GM20431 (cell line): ENCODE results near the gene PAQR8.
"Not testable (repeated sequence)": the region's sequence is repeated elsewhere in the genome, so short reads cannot be mapped to it uniquely, and the experiment has no call there.

Experiments
- in situ Hi-C: fragments of 300-500 bp; cut with MseI, MboI; formaldehyde crosslinking; loops from one replicate; pipeline ENCODE4 v1.15.0; 2020; ENCODE audit warnings: low sequenced_read_pairs; ENCODE audit not compliant: unreplicated experiment

Gene PAQR8

GRCh38 chr6:52375780-52376556 lies 14.0 kb downstream of the PAQR8 start:
- in situ Hi-C loops, result no loop called here

GRCh38 chr6:52376763-52377162 lies 14.8 kb downstream of the PAQR8 start:
- in situ Hi-C loops, result no loop called here

DNA sequence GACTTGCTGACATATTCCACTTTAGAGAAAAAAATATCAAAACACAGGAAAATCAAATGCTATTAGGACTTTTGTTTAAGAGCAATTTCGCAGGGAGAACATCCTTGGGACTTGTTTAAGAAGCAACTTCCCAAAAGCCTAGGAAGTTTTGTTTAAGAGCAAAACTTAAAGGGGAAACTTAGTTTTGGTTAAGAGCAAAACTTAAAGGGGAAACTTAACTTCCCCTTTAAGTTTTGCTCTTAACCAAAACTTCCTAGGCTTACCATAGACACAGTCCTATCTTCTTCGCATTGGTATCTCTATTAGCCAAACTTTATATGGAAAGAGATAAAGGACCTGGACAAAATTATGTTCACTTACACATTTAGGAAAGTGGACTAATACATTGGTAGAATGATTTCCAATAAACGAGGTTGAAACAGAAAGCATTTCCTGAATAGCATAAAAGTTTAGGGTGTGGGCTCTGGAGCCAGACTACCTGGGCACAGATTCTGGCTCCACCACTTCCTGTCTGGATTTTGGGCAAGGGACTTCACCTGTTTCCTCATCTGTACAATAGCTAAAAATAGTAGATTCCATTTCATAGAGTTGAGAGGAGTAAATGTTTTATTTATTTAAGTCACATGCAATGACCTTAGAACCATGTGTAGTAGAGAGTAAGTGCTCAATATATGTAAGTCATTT lies 15.7 kb downstream of the PAQR8 start:
- in situ Hi-C loops, result no loop called here

- in situ Hi-C loops, result no loop called here
Observed at GRCh38 chr6:52381249-52381648, 19.3 kb downstream of the PAQR8 start.

- in situ Hi-C loops, result no loop called here
Observed at GRCh38 chr6:52384145-52384766, 22.3 kb downstream of the PAQR8 start.

GRCh38 chr6:52385074-52385473 lies 23.1 kb downstream of the PAQR8 start:
- in situ Hi-C loops, result no loop called here

- in situ Hi-C loops, result not testable (repeated sequence)
Observed at GRCh38 chr6:52388119-52388518, 26.2 kb downstream of the PAQR8 start.

DNA sequence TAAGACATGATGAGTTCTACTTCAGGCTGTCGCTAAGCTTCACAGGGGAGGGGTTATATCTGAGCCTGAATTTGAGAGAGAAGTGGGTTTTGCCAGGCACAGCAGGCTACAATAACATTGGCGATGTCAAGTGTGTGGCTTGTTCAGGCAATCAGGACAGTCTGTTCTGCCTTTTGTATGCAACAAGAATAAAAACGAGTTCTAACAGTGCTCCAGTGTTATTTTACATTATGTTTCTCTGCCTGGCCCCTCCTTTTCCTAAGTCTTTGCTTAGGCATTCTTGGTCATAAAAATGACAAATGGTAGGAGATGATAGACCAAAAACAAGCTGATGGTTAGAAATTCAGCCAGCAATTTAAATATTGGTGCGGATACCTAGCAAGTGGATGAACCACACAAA lies 26.8 kb downstream of the PAQR8 start:
- in situ Hi-C loops, result no loop called here

- in situ Hi-C loops, result no loop called here
Observed at GRCh38 chr6:52389264-52389625, 27.3 kb downstream of the PAQR8 start.

- in situ Hi-C loops, result no loop called here
Observed at GRCh38 chr6:52389626-52390360, 27.8 kb downstream of the PAQR8 start.

- in situ Hi-C loops, result no loop called here
Observed at GRCh38 chr6:52390361-52390727, 28.4 kb downstream of the PAQR8 start.

- in situ Hi-C loops, result no loop called here
Observed at GRCh38 chr6:52391599-52391998, 29.6 kb downstream of the PAQR8 start.

DNA sequence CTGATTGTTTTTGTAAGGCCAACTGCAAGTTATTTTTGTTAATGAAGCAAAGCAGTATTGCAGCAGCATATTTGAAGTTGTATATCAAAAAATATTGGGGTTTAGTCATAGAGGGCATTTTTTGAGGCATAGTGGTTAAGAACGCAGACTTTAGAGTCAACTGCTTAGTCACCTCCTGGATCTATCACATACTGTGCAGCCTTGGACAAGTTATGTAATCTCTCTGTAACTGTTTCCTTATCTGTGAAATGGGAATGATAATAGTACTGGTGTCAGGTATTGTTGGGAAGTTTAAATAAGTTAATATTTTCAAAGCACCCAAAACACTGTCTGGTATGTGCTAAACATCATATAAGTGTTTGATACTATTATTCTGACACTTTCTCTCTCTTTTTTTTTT lies 31.0 kb downstream of the PAQR8 start:
- in situ Hi-C loops, result no loop called here

DNA sequence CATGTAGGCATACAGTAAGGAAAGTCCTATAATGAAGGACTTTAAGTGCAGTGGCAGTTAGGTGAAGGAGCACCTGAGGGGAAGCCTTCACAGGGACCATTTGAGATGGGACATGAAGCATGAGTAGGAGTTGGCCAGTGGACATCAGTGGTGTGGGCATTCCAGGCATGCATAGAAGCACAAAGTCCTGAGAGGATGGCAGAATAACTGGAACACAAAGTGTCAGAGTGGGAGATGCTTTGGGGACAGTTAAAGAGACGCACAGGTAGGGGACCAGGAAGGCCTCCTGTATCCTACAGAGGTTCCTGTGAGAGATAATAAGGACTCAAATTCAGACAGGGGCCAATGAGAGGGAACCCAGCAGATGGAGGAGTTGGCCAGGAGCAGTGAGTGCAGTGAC lies 31.8 kb downstream of the PAQR8 start:
- in situ Hi-C loops, result no loop called here

- in situ Hi-C loops, result no loop called here
Observed at GRCh38 chr6:52394251-52394666, 32.3 kb downstream of the PAQR8 start.

GRCh38 chr6:52395969-52396368 lies 34.0 kb downstream of the PAQR8 start:
- in situ Hi-C loops, result no loop called here

DNA sequence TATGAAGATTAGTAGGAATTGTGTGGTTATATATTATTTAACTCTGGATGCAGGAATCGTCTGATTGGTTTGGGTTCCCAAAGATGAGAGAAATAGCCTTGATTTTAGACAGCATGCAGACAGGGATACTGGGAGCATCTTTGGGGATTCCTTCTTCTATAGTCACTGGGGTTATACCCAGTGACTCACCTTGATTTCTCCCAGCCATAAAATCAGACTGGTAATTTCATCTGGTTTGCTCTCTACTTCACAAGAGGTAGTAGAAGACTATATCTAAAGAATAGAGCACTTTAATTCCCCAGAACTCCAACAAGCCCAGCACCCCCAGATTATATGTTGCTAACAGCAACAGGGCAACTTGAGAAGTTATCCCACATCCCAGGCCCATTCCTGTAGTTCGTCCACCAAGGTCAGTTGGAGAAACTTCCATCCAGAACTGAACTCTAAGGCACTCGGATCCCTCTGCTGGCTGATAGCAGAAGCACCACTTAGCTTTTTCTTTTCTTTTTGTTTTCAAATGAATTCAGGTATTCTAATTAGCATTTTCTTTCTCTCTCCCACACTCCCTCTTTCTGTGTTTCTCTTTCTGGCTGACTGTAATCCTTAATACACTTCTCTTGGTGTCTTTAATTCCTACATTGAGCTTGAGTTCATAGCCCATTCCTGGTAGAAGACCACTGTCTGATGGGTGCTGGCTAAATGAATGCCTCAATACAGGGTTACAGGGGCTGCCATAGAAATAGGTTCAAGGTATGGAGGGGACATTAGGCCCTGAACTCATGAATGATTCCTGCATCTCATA lies 37.8 kb downstream of the PAQR8 start:
- in situ Hi-C loops, result loop anchor here (10.0 to 25.0 kb wide), 3 partner anchors 115 to 265 kb away; partner anchors contain the start of genes MCM3 and TRAM2

DNA sequence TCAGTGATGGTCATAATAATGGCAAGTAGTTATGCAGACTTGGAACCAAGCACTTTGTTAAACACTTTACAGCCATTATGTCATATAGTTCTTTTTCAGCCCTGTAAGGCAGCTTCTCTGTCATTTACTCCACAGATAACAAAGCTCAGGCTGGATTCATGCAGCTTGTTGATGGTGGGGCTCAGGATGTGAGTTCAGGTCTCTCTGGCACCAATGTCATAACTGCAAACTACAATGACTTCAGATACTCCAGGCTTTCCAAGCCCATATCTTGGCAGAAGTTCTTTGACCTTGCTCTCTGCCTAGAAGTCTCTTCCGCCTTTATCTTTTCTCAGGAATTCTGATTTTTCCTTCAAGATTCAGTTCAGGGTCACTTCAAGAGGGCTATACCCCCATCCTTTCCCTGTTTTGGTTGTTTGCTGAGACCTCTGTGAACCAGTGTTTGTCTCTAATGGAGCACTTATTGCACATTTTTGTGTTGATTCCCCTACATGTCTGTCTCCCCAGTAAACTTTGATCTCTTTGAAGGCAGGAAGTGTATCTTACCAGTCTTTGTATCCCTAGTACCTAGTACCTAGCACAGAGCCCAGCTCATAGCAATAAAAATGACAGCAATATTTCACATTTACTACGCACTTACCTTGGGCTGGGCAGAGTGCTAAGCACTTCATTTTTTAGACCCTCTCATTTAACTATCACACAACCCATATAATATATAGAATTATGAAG lies 38.5 kb downstream of the PAQR8 start:
- in situ Hi-C loops, result loop anchor here (10.0 to 25.0 kb wide), 3 partner anchors 116 to 264 kb away; partner anchors contain the start of genes MCM3 and TRAM2

DNA sequence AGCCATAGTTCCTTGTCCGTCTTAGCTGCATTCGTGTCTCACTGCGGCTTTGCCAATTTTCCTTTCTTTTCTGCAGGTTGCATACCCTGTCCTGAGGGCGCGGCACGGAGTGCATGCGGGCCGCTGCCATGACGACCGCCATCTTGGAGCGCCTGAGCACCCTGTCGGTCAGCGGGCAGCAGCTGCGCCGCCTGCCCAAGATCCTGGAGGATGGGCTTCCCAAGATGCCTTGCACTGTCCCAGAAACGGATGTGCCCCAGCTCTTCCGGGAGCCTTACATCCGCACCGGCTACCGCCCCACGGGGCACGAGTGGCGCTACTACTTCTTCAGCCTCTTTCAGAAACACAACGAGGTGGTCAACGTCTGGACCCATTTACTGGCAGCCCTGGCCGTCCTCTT lies 41.1 kb downstream of the PAQR8 start:
- in situ Hi-C loops, result loop anchor here (10.0 to 25.0 kb wide), 3 partner anchors 118 to 262 kb away; partner anchors contain the start of genes MCM3 and TRAM2
